ENCODE results near the gene MAPK7.
A peak's percentile ranks its signal among the peaks of the same experiment; 100 is the strongest.

MAPK7 gene

GRCh38 chr17:19402171-19402570, 23.9 kb downstream of the MAPK7 start:
- DNase-seq, result no peak

GRCh38 chr17:19403021-19403420, 24.7 kb downstream of the MAPK7 start:
- DNase-seq, result no peak

GRCh38 chr17:19404264-19404663, 26.0 kb downstream of the MAPK7 start:
- DNase-seq, result no peak

- DNase-seq, result no peak
Observed at GRCh38 chr17:19405114-19405513, 26.8 kb downstream of the MAPK7 start.

- no peak for DNase-seq
Observed at GRCh38 chr17:19407601-19408345, 29.5 kb downstream of the MAPK7 start.

GRCh38 chr17:19408346-19408710, 30.0 kb downstream of the MAPK7 start:
- no peak for DNase-seq

- DNase-seq, result no peak
Observed at GRCh38 chr17:19409066-19409465, 30.8 kb downstream of the MAPK7 start.

- no peak for DNase-seq
Observed at GRCh38 chr17:19409509-19409908, 31.2 kb downstream of the MAPK7 start.

GRCh38 chr17:19410091-19410490, 31.8 kb downstream of the MAPK7 start:
- no peak for DNase-seq

- peak; percentile 71 for DNase-seq
Observed at GRCh38 chr17:19410875-19411620, 32.8 kb downstream of the MAPK7 start, which contains the start of gene RNF112. Gene RNF112 (plus strand): TSS chr17:19411232. CDS start chr17:19411409, 177 bp downstream.

GRCh38 chr17:19411631-19412030, 33.3 kb downstream of the MAPK7 start:
- peak; percentile 65 for DNase-seq

GRCh38 chr17:19412510-19412909, 34.2 kb downstream of the MAPK7 start:
- DNase-seq, result peak; percentile 11

GRCh38 chr17:19412984-19413383, 34.7 kb downstream of the MAPK7 start:
- no peak for DNase-seq

GRCh38 chr17:19413761-19414160, 35.5 kb downstream of the MAPK7 start:
- DNase-seq, result no peak

- no peak for DNase-seq
Observed at GRCh38 chr17:19414396-19415280, 36.3 kb downstream of the MAPK7 start.

- no peak for DNase-seq
Observed at GRCh38 chr17:19415311-19415710, 37.0 kb downstream of the MAPK7 start.

GRCh38 chr17:19415806-19416775, 37.8 kb downstream of the MAPK7 start:
- DNase-seq, result no peak

- DNase-seq, result no peak
Observed at GRCh38 chr17:19417611-19418010, 39.3 kb downstream of the MAPK7 start.

- DNase-seq, result no peak
Observed at GRCh38 chr17:19418251-19418992, 40.1 kb downstream of the MAPK7 start.

- no peak for DNase-seq
Observed at GRCh38 chr17:19421219-19421618, 42.9 kb downstream of the MAPK7 start.

- no peak for DNase-seq
Observed at GRCh38 chr17:19421926-19422325, 43.6 kb downstream of the MAPK7 start.

Measured in retina (tissue), 1 donor.